ENCODE results near the gene DEPDC1B. TPM values are rescaled to one million over a fixed set of nuclear protein-coding genes. Genes with fewer than 3 reads are reported as not detected.
A peak's percentile ranks its signal among the peaks of the same experiment; 100 is the strongest.

DEPDC1B gene
- total and polyA plus RNA-seq, 3 donors from 2014 or later: 14.5 to 23.6 (median 15.0) TPM

DNA sequence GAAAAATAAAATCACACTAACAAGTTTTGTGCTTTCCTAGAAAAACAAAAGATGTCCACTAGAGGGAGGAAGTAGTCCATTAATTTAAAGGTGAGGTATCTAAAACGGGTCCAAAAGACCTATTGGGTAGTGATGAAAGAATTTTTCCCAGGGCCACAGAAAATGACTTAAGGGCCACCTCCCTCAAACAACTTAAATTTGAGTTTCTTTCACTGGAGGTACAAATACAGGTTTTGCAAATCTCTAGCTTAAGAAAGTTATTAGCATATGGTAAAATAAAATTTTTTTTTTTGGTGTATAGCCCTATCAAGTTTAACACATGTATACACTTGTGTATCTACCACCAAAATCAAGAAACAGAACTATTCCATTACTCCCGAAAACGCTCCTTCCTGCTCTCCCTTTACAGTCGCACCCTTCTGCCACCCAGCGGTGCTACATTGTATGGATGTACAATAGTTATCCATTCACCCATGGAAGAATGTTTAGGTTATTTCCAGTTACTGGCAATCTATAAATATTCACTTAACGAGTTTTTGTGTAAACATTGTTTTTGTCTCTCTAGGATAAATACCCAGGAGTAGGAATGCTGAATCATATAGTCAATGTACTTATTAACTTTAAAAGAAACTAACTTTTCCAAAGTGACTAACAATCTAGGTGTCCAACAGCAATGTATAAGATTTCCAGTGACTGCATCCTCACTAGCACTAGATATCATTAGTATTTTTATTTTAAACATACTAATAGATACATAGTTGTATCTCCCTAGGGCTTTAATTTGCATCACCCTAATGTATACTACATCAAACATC is 21.9 kb downstream of the DEPDC1B start:
- no peak for TF ChIP-seq POLR2A (IDR thresholded peaks at IDR 0.05)
- TF ChIP-seq, protein P1, sequence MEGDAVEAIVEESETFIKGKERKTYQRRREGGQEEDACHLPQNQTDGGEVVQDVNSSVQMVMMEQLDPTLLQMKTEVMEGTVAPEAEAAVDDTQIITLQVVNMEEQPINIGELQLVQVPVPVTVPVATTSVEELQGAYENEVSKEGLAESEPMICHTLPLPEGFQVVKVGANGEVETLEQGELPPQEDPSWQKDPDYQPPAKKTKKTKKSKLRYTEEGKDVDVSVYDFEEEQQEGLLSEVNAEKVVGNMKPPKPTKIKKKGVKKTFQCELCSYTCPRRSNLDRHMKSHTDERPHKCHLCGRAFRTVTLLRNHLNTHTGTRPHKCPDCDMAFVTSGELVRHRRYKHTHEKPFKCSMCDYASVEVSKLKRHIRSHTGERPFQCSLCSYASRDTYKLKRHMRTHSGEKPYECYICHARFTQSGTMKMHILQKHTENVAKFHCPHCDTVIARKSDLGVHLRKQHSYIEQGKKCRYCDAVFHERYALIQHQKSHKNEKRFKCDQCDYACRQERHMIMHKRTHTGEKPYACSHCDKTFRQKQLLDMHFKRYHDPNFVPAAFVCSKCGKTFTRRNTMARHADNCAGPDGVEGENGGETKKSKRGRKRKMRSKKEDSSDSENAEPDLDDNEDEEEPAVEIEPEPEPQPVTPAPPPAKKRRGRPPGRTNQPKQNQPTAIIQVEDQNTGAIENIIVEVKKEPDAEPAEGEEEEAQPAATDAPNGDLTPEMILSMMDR (IDR thresholded peaks at IDR 0.05): peak in 2 of 3 experiments; percentile 38 to 47
- intact Hi-C loops (cut with DNase I; ENCODE audit: low total_unique reads): no loop called here
- 70 to 74% methylated on average over 6 of the region's 6 CpGs for WGBS, 2 donors

GRCh38 chr5:60675286-60675685 is 24.7 kb downstream of the DEPDC1B start:
- no peaks in the 10 kb centered on the region for H3K27me3 ChIP-seq
- 62% methylated on average over 1 of the region's 1 CpG for WGBS, 2 donors
- TF ChIP-seq POLR2A (IDR thresholded peaks at IDR 0.05): no peak
- TF ChIP-seq, protein P1 (IDR thresholded peaks at IDR 0.05): no peak
- no peaks in the 10 kb centered on the region for H3K4me1 ChIP-seq
- intact Hi-C loops (cut with DNase I; ENCODE audit: low total_unique reads): no loop called here
- H3K36me3 ChIP-seq (ENCODE audit: low read depth, missing control alignments): no peaks in the 10 kb centered on the region
- DNase-seq: no peak
- no peaks in the 10 kb centered on the region for H3K9me3 ChIP-seq
- H3K4me3 ChIP-seq: no peak overlapping the region
- no peak overlapping the region for H3K27ac ChIP-seq

More for the DNA sequence above, 21.9 kb downstream of the DEPDC1B start:
- no peaks in the 10 kb centered on the region for H3K36me3 ChIP-seq (ENCODE audit: low read depth, missing control alignments)
- no peak overlapping the region for H3K27ac ChIP-seq
- no peak for DNase-seq
- H3K4me3 ChIP-seq: no peak overlapping the region
- H3K9me3 ChIP-seq: no peaks in the 10 kb centered on the region
- H3K27me3 ChIP-seq: no peaks in the 10 kb centered on the region
- H3K4me1 ChIP-seq: no peaks in the 10 kb centered on the region

DNA sequence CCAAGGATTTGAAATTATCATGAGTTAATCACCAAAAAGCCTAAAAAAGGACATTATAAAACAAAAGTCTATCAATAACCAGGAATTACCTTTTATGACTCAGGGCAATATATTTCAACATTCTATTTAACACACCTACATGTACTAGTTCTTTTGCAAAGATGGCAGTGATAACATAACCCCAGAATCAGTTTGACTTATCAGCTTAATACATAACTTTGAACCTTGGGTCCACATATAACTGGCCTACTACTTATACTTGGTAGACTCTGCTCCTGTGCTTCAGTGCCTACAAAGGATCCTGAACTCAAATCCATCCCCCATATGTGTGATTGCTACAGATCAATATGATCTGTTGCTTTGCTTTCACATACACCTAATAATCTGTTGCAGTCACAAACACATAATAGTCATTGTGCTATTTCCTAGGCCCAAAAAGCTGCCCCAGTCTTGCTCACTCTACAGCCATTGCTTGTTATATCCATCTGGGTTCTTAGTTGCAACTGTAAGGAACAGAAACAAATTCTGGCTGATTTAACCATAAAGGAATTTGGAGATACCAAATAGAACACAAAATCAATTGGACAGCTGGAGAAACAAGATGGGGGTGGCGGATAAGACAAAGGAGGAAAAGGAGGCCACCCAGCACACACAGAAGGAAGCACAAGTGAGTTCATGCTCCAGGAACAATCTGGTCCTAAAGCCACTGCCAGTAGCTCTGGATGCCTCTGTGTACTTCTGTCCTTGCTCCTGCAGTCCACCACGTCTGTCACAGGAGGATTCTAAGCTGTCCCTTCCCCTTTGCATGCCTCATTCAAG is 25.5 kb downstream of the DEPDC1B start:
- H3K27ac ChIP-seq: no peak overlapping the region
- H3K9me3 ChIP-seq: no peaks in the 10 kb centered on the region
- no peaks in the 10 kb centered on the region for H3K4me1 ChIP-seq
- no peak overlapping the region for H3K4me3 ChIP-seq
- intact Hi-C loops (cut with DNase I; ENCODE audit: low total_unique reads): no loop called here
- TF ChIP-seq, protein P1 (IDR thresholded peaks at IDR 0.05): no peak
- TF ChIP-seq POLR2A (IDR thresholded peaks at IDR 0.05): no peak
- DNase-seq: no peak
- no peaks in the 10 kb centered on the region for H3K36me3 ChIP-seq (ENCODE audit: low read depth, missing control alignments)
- 51 to 63% methylated on average over 2 of the region's 2 CpGs for WGBS, 2 donors
- H3K27me3 ChIP-seq: no peaks in the 10 kb centered on the region

DNA sequence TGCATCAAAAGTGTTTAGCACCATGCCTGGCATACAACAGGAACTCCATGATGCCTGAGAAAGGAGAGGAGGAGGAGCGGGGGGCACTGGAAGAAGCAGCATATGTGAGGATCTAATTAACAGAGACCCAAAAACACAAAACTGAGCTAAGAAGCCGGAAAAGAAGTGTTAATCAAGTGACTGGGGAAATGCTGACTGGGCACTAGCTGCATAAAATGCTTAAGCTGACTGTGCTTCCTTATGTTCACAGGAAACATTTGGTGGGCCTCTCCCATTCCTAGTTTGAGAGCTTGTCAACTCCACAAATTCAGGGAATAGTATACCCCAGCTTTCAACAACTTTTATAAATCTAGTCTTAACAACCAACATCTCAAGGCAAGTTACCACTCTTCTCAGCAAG is 26.6 kb downstream of the DEPDC1B start:
- Histone ChIP-seq H3K36me3 (ENCODE audit: low read depth, missing control alignments) (no peaks in the 10 kb centered on the region), H3K9me3 (no peaks in the 10 kb centered on the region), H3K27me3 (no peaks in the 10 kb centered on the region), H3K27ac (no peak overlapping the region), H3K4me3 (no peak overlapping the region), H3K4me1 (no peaks in the 10 kb centered on the region)
- DNase-seq: no peak
- intact Hi-C loops (cut with DNase I; ENCODE audit: low total_unique reads): no loop called here
- WGBS, 2 donors: 88% methylated on average over 2 of the region's 2 CpGs
- TF ChIP-seq, protein P1 (IDR thresholded peaks at IDR 0.05): no peak
- no peak for TF ChIP-seq POLR2A (IDR thresholded peaks at IDR 0.05)

Data from testis (tissue), 3 donors.